ENCODE results near the gene SPATA16. TPM values are rescaled to one million over a fixed set of nuclear protein-coding genes. Genes with fewer than 3 reads are reported as not detected.

Gene SPATA16
- total and polyA plus RNA-seq, 2 donors (not counting 1 experiment from before 2014, with no cell fraction given) = not detected

- ATAC-seq (ENCODE audit: low read depth) (no peak), DNase-seq (no peak)
- no peak overlapping the region for H2AFZ ChIP-seq (ENCODE audit: insufficient read depth, low read depth, low read length, poor library complexity, severe bottlenecking)
- intact Hi-C loops (cut with micrococcal nuclease) = no loop called here
- H3K4me1 ChIP-seq (ENCODE audit: control insufficient read depth in 2 of 2, insufficient read depth in 2 of 2, low read length in 2 of 2) = no peaks in the 10 kb centered on the region
- ChIA-PET CTCF (no interaction called here), POLR2A (no interaction called here)
- no peaks in the 10 kb centered on the region for H3K27me3 ChIP-seq (replicated peaks in 1 of 4; ENCODE audit: control extremely low read depth in 1 of 4, control insufficient read depth in 3 of 4, insufficient read depth in 4 of 4, low read length in 3 of 4)
- H3K4me3 ChIP-seq (ENCODE audit: control extremely low read depth in 1 of 5, extremely low read depth in 1 of 5, insufficient read depth in 1 of 5, low read depth in 2 of 5, low read length in 4 of 5) = no peak overlapping the region
- Mint-ChIP-seq H3K9me3 (ENCODE audit: insufficient read depth) (no peaks in the 10 kb centered on the region), H3K4me3 (no peak overlapping the region), H3K27me3 (no peaks in the 10 kb centered on the region), H3K4me1 (no peaks in the 10 kb centered on the region), H3K27ac (no peak overlapping the region)
- H3K36me3 ChIP-seq (replicated peaks in 1 of 2; ENCODE audit: control extremely low read depth in 1 of 2, control insufficient read depth in 1 of 2, extremely low read depth in 1 of 2, insufficient read depth in 2 of 2, low read length in 1 of 2) = no peaks in the 10 kb centered on the region
- TF ChIP-seq EZH2 (IDR thresholded peaks at IDR 0.05; ENCODE audit: borderline replicate concordance, insufficient read depth, low read depth, low read length, poor library complexity, severe bottlenecking) (no peak), CTCF (IDR thresholded peaks at IDR 0.05) (no peak)
- WGBS (ENCODE audit: insufficient coverage) = 50% methylated on average over 1 of the region's 2 CpGs
- no peak overlapping the region for H3K4me2 ChIP-seq (replicated peaks; ENCODE audit: low read depth, low read length, poor library complexity, severe bottlenecking)
- H4K20me1 ChIP-seq (ENCODE audit: control insufficient read depth, insufficient read depth, low read length, poor library complexity, severe bottlenecking) = no peaks in the 10 kb centered on the region
- no peak overlapping the region for H3K9ac ChIP-seq (ENCODE audit: low read length)
- H3K27ac ChIP-seq (ENCODE audit: low read length in 2 of 2) = no peak overlapping the region
- peaks cover 0 to 3% (median 0%) of the 10 kb centered on the region in 3 donors for H3K9me3 ChIP-seq (ENCODE audit: control extremely low read depth in 1 of 3, control insufficient read depth in 2 of 3, insufficient read depth in 1 of 3, low read length in 2 of 3)
- no peaks in the 10 kb centered on the region for H3K79me2 ChIP-seq (ENCODE audit: control insufficient read depth, insufficient read depth, low read length)
Measured at GRCh38 chr3:172846706-172847105, 294.3 kb downstream of the SPATA16 start.

GRCh38 chr3:172846103-172846561 lies 294.9 kb downstream of the SPATA16 start:
- no peaks in the 10 kb centered on the region for H3K36me3 ChIP-seq (replicated peaks in 1 of 2; ENCODE audit: control extremely low read depth in 1 of 2, control insufficient read depth in 1 of 2, extremely low read depth in 1 of 2, insufficient read depth in 2 of 2, low read length in 1 of 2)
- Mint-ChIP-seq H3K9me3 (ENCODE audit: insufficient read depth) (no peaks in the 10 kb centered on the region), H3K4me1 (no peaks in the 10 kb centered on the region), H3K4me3 (no peak overlapping the region), H3K27ac (no peak overlapping the region), H3K27me3 (no peaks in the 10 kb centered on the region)
- H3K27ac ChIP-seq (ENCODE audit: low read length in 2 of 2) = no peak overlapping the region
- POLR2A ChIA-PET = no interaction called here
- DNase-seq = no peak
- no peak for ATAC-seq (ENCODE audit: low read depth)
- no peaks in the 10 kb centered on the region for H3K4me1 ChIP-seq (ENCODE audit: control insufficient read depth in 2 of 2, insufficient read depth in 2 of 2, low read length in 2 of 2)
- no peak overlapping the region for H3K9ac ChIP-seq (ENCODE audit: low read length)
- intact Hi-C loops (cut with micrococcal nuclease) = no loop called here
- H3K4me2 ChIP-seq (replicated peaks; ENCODE audit: low read depth, low read length, poor library complexity, severe bottlenecking) = no peak overlapping the region
- no peak overlapping the region for H2AFZ ChIP-seq (ENCODE audit: insufficient read depth, low read depth, low read length, poor library complexity, severe bottlenecking)
- CTCF ChIA-PET = no interaction called here
- no peaks in the 10 kb centered on the region for H3K79me2 ChIP-seq (ENCODE audit: control insufficient read depth, insufficient read depth, low read length)
- no peak overlapping the region for H3K4me3 ChIP-seq (ENCODE audit: control extremely low read depth in 1 of 5, extremely low read depth in 1 of 5, insufficient read depth in 1 of 5, low read depth in 2 of 5, low read length in 4 of 5)
- H4K20me1 ChIP-seq (ENCODE audit: control insufficient read depth, insufficient read depth, low read length, poor library complexity, severe bottlenecking) = no peaks in the 10 kb centered on the region
- TF ChIP-seq CTCF (IDR thresholded peaks at IDR 0.05) = no peak
- no peak for TF ChIP-seq EZH2 (IDR thresholded peaks at IDR 0.05; ENCODE audit: borderline replicate concordance, insufficient read depth, low read depth, low read length, poor library complexity, severe bottlenecking)
- WGBS (ENCODE audit: insufficient coverage) = 100% methylated on average over 1 of the region's 4 CpGs
- H3K9me3 ChIP-seq (ENCODE audit: control extremely low read depth in 1 of 3, control insufficient read depth in 2 of 3, insufficient read depth in 1 of 3, low read length in 2 of 3) = peaks cover 0 to 3% (median 0%) of the 10 kb centered on the region in 3 donors
- H3K27me3 ChIP-seq (replicated peaks in 1 of 4; ENCODE audit: control extremely low read depth in 1 of 4, control insufficient read depth in 3 of 4, insufficient read depth in 4 of 4, low read length in 3 of 4) = no peaks in the 10 kb centered on the region

All from B cell (primary cell).